ENCODE results near the gene EXOC6B.

The EXOC6B gene

DNA sequence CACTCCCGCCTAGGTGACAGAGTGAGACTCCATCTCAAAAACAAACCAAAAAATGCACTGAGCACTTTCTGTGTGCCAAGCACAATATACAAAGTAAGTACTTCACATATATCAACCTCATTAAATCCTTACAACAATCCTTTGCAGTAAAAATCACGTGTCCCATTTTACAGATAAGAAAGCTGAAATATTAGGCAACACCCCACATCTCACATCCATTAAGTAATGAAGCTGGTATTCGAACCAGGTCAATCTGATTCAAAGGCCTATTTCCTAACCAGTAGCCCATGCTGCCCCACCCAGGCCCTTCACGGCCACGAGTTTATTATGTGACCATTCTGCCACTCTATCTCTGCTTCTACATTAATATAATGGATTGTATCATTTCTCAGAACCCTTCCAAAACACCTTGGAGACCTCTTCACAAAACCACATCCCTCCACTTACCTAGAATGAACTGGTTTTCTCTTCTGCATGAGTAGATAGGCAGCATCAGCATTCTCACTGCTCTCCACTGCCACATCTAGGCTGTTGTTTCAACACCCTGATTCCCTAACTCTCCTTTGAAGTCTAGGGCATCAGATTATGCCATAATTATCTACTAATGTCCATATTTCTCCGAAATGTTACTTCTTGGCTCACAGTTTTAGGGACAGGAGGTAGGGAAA is 3.1 kb upstream of the EXOC6B start:
- FAIRE-seq = no peak

DNA sequence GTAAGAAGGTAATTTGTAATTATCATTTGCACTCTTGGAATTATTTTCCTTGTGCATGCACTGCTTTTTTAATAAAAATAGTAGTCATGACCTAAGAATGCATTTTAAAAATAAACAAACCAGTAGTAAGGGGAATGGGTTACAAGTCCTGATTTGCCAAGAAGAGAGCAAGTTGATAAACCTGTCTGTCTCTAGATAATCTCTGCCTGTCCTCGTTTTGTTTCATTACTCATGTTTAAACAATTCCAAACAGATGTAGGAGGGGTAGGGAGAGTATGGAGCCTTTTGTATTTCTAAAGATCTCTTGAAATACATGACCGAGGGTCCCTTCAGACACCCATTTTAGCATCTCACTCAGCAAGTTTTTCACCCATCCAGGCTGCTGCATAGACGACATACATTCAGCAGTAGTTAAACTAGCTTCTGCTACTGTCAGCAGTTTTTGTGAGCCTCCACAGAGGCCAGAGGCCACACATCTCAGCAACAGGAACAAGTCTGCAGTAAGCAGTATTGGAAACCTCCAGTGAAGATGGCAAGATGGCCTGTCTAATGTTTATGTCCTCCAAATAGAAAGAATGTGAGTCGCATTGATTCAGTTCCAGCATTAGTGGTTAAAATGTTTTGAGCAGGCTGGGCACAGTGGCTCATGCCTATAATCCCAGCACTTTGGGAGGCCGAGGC is 2.3 kb upstream of the EXOC6B start:
- FAIRE-seq = no peak

DNA sequence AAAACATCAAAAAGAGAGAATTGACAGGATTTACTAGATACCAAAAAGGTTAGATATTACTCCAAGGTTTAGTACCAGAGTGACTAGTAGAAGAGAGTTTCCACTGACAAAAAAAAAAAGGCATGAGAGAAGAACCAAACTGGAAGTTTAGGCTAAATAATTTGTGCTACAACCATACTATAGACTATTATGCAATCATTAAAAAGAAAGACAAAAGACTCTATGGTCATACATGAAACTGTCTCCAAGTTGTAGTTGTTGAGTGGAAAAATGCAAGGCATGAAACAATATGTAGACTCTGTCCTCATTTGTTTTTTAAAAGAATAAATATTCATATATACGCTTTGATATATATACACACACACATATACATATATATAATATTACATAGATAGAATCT is 1.7 kb upstream of the EXOC6B start:
- no peak for FAIRE-seq

DNA sequence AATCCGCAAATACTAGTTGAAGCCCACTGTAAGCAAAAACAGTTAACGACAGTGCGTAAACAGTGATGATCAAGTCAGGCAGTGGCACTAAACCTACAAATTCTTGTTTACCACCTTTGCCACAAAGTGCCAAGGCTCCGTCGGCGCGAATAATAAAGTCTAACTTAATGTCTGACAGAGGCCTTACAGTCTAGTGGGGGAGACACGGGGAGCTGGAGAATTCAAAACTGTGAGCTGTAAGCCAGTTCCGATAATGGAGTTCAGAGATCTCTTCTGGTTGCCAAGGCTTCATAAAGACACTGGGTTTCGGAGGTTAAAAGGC is 284 bp upstream of the EXOC6B start:
- FAIRE-seq = no peak

DNA sequence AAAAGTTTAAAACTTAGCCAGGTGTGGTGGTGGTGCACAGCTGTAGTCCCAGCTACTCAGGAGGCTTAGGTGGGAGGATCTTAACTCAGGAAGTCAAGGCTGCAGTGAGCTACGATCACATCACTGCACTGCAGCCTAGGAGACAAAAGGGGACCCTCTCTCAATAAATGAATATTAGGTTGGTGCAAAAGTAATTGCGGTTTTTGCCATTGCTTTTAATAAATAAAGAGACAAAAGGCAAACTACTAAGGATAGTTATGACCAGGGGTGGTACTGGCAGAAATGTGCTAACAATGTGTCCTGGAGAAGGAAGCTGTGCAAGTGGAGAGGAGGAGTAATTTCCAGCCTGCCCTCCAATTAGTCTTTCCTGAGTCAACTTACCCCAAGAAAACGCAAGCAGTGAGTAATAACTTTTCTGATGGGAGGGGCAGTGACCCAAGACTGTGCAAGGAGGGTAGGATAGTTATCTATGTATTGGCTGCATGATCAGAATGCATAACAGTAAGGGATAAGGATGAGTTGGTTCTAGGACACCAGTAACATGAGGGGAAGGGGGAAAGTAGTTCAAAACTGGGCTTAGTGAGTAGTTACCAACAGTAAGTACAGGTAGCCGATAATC is 1.5 kb downstream of the EXOC6B start:
- no peak for FAIRE-seq

DNA sequence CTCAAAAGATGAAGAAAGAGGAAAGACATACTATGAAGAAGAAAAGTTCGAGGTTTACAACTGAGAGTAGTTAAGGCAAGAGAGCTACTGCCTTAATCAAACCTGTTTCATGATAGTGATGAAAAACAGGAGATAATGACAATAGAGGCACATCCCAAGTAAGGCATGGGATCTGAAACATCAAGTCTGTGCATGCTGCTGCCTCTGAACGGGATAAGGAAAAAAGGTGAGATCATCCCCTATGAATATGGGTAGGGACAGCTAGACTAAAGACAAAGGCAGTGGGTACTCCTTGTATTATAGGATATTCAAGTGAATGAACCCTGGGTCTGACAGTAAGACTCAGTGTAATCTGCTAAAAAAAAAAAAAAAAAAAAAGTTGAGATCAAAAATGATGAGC is 3.0 kb downstream of the EXOC6B start:
- no peak for FAIRE-seq

DNA sequence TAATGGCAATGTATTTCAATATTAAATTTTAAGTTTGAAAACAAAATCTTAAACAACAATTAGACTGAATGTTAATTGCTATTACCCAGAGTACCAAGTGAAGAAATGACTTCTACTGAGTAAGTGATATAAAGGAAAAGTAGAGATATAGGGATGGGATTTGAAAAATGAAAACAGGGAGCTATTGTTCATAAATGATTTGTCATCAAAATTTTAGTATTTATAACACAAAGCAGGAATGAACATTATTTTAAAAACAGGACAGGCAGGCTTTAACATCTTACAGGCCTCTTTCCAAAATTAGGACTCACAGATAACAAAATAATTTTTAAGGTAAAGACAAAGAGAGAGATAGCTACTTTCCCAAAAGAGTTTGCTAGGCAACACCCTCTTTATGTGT is 3.9 kb downstream of the EXOC6B start:
- FAIRE-seq = no peak

DNA sequence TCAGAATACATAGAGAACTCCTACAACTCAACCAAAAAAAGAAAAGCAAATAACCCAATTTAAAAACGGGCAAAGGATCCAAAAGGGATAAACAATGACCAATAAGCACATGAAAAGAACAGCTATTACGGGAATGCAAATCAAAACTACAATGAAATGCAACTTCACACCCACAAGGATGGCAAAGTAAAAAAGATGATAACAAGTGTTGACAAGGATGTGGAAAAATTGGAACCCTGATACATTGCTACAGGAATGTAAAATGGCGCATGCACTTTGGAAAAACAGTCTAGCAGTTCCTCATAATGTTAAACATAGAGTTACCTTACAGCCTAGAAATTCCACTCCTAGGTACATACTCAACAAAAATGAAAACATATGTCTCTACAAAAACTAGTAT is 4.7 kb downstream of the EXOC6B start:
- no peak for FAIRE-seq

DNA sequence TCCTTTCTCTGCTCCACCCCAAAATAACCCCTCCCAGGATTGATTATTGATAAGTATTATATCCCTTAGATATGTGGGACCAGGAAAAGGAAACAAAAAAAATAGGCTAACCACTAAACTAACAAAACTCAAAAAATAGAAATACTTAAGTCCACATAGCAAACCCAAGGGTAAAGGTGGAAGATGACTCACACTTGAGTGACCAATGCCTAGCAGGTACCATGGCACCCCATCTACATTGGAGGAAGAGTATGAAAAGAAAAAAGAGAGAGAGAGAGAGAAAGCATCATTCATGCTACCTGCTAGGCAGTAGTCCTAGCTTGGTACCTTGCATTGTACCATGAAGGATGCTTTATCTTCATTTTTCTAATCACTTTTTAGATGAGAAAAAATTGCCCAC is 6.3 kb downstream of the EXOC6B start:
- no peak for FAIRE-seq

DNA sequence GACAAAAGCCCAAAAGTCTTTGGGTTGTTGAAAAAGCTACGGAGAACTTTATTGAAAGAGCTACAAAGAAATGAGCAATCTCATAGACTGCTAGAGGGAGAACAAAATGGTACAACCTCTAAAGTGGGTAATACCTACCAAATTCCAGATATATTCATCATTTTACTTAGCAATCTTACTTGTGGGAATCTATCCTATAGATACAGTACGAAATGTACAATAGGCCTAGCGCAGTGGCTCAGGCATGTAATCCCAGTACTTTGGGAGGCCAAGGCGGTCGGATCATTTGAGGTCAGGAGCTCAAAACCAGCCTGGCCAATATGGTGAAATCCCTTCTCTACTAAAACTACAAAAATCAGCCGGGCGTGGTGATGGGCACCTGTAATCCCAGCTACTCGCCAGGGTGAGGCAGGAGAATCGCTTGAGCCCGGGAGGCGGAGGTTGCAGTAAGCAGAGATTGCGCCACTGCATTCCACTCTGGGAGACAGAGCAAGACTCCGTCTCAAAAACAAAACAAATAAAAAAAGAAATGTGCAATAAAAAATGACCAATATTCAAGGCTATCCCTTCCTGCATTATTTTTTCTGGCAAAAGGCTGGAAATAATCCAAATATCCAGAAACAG is 10.1 kb downstream of the EXOC6B start:
- no peak for FAIRE-seq

DNA sequence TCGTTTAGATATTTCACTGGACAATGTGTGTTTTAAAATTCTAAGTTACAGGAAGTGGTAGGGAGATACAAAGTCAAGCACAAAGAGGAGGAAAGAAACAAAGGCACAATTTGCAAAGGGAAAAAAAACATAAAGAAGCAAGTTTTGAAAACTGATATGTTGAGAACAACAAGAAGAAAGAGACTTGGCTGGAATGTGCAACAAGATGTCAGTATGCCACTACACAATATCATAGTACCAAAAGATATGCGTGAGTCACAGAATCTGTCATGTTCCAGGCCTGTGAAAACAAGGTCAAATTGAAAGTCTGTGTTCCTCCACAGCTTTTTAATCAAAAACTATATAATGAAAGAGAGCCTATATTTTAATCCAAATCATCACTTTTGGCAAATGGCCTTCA is 12.0 kb downstream of the EXOC6B start:
- FAIRE-seq = no peak

DNA sequence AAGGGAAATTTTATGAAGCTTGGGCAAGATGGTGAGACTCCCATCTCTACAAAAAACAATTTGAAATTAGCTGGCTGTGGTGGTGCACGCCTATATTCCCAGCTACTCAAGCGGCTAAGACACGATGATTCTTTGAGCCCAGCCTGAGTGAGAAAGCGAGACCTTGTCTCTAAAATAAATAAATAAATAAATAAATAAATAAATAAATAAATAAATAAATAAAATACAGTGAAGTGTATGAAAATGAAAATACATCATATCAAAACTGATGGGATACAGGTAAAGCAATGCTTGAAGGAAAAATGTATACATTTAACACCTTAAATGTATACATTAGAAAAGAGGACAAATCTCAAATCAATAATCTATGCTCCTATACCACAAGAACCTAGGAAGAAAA is 15.7 kb downstream of the EXOC6B start:
- FAIRE-seq = no peak

DNA sequence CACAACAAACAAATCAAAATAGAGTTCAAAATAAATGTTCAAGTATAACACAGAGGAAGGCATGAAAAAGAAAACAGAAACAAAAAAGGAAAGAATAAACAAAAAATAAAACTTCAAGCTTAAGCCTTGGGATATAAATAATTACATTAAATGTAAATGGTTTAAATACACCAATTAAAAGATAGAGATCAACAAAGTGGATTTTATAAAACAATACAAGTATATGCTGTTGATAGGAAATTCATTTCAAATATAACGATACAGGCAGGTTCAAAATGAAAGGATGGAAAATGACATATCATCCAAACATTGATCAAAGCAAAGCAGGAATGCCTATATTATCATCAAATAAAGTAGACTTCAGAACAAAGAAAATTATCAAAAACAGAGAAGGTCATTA is 16.7 kb downstream of the EXOC6B start:
- peak; percentile 65 for FAIRE-seq

DNA sequence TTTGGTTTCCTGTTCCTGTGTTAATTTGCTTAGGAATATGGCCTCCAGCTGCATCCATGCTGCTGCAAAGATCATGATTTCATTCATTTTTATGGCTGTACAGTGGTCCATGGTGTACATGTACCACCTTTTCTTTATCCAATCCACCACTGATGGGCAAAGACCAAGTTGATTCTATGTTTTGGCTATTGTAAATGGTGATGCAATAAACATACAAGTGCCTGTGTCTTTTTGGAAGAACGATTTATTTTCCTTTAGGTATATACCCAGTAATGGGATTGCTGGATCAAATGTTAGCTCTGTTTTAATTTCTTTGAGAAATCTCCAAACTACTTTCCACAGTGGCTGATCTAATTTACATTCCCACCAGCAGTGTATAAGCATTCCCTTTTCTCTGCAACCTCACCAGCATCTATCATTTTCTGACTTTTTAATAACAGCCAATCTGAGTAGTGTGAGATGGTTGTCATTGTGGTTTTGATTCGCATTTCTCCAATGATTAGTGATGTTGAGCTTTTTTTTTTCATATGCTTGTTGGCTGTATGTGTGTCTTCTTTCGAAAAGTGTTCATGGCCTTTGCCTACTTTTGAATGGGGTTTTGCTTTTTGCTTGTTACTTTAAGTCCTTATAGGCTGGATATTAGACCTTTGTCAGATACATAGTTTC is 19.4 kb downstream of the EXOC6B start:
- no peak for FAIRE-seq

DNA sequence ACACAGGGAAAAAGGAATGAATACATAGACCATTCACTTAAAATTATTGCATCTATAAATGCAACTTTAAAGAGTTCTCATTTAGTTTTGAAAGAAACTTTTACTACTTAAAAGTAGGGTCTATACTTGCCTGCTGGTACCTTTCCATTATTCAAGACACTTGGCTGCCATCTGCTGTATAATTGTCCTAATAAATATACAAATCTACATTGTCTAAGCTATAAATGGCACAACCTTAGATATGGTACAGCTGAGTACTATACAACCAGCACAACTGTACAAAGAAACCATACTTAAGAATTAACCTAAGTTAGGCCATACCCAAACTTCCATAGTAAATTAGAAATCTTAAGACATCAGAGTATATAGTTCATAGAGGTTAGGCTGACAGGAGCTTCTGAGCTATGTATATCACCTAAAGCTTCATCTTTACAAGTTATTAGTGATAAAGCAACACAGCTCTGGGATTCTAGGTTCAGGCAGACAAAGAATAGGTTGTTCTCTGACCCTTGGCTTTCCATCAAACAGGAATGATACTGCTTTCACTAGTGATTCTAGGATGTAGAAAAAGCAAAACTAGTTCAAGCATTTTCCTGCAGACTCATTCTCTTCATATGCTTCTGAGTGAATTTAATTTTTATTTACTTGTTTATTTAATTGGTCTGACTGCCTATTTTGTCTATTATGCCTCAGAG is 22.1 kb downstream of the EXOC6B start:
- no peak for FAIRE-seq

DNA sequence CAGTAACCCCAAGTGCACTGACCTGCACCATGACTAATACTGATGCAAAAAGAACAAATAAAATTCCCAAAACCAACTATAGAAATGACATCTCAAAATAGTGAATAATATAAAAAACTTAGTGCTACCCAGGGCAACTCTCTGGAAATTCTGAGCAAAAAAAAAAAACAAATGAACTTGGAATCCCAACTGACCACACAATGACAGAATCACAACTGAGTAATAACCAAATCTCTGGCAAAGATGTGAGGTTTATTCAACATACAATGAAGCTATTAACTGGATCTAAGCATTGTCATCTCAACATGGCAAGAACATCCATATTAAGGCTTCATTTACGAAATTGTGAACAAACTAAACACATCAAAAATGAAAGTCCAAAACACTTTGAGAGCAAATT is 22.7 kb downstream of the EXOC6B start:
- FAIRE-seq = no peak

DNA sequence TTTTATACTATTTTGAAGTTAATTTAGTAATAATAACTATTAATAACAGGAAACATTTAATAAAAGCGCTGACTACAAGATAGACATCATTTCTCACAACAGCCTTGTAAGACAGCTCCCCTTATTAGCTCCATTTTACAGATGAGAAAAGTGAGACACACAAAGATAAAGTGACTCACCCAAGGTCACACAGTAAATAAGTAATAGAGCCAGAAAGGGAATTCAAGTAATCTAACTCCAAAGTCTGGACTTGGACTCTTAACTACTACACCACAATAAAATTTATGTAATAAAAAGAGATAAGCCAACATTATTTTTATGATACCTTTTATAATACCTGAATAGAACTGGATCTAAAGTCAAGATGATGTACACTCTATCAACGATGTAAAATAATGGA is 25.3 kb downstream of the EXOC6B start:
- no peak for FAIRE-seq

DNA sequence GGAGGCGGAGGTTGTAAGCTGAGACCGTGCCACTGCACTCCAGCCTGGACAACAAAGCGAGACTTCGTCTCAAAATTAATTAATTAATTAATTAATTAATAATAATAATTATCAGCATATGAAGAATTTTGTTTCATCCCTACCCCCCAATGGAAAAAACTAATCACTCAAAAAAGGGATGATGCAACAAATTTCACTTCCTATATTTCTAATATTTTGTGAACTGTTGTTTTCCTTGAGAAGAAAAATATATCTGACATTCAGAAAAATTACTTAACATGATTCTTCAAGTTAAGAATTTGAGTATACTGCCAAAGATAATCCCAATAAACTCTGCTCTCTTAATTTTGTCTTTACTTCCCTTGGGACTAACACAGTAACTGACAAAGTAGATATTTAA is 28.1 kb downstream of the EXOC6B start:
- no peak for FAIRE-seq

DNA sequence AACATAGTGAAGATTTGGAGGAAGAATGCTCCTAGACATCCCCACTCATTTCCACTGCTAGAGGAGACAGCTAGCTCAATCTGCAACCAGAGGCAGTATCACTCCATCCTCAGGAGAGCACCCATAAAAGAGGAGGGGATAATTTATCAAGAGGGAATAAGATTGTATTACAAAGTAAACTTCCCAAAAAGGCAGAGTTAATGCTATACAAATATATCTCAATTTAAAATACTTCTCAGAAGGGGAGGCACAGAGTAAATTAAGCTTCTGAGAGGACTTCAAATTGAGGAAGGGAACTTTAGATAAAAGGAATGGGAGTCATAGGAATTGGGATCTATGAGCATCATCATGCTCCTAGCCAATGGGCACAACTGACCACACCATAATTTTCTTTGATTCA is 29.1 kb downstream of the EXOC6B start:
- FAIRE-seq = no peak

DNA sequence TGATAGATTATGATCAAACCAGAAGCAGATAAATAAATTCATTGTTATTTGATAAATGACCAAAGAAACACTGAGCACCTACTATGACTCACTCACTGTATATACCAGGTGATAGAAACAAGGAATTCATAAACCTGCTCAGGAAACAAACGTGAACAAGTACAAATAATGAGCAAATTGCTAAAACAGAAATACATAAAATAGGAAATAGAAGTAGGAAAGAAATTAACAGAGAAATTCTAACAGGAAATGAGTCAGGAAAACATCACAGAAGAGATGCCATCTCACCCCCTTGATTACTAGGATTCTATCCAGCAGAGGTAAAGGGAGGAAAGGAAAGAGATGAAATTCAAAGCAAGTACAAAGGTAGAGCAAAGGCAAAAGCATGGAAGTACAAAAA is 31.3 kb downstream of the EXOC6B start:
- FAIRE-seq = no peak

DNA sequence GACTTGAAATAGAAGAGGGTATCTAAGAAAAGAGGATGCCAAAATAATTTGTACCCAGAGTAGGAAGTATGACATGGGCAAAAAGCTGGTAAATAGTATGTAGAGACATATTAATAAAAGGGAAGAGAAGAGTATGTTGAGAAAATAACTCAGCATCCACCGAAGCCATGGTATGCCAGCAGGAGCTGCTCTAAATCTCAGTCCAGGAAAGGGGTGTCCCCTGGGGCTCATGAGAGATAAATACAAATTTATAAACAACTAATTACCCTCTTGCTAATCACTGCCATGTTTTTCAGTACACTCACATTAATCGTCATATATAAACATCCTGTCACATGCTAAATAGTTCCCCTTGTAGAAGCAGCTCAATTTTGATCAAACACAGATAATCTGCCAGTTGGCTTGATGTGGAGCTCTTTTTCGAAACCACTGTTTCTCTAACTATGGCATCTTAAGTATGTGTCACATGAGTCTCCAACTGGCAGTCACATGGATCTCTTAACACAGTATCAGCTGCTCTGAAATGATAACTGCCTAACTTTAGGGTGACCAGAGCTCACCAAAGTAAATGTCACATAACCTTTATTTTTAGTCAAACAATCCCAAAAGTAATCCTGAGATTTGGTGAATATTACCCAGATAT is 31.9 kb downstream of the EXOC6B start:
- FAIRE-seq = no peak

DNA sequence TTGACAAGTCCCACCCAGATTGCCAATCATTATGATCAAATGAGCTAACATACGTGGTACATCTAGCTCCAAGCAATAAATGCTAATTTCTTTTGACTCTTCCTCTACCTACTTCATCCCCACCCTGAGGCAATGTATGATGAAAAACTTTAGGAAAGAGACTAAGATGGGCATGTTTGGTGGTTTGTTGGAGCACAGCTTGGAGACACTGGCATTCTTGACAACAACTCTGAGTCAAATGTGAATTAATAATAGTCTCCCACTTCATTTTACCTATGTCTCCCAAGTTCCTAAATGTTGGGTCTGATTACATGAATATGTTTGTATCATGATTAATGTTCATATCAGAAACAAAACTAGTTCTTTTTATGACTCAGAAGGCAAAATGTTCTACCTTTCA is 36.6 kb downstream of the EXOC6B start:
- FAIRE-seq = no peak

DNA sequence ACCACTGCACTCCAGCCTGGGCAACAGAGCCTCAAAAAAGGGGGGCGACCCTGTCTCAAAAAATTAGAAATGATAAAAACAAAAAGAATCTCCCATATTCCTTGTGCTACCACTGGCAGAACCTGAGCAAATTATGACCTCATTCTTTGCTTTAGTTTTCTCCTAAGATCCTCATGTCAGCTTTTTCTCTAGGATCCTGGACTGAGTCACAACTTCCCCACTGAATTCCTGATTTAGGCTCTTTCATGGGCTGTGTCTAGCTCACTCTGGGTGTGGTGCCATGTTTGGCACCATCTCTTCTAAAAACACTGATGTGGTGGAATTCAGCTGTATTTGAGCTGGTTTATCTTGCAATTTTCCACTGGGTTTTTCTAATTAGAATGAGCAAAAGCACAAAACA is 37.1 kb downstream of the EXOC6B start:
- FAIRE-seq = no peak
